Measurements from ENCODE around the gene LMNTD2. TPM values are rescaled to one million over a fixed set of nuclear protein-coding genes. Genes with fewer than 3 reads are reported as not detected.

The LMNTD2 gene
- total RNA-seq, 1 donor from 2014 or later = 16.6 TPM

DNA sequence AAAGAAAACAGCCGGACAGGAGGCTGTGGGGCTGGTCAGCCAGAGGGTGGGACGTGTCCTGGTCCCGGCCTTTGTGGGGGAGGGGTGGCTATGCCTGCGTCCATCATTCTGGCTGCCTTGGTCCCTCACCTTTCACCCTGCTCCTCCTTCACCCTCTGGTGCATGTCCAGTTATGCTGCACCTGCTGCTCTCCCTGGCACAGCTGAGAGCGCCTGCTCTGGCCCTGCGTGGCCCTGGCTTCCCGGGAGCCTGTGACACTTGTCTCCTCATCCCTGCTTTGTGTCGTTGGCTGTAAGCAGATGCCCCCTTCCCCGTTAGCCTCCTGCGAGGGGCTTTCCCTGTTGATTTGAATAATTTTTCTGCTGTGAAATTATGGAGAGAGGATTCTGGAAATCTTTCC lies 32.4 kb upstream of the LMNTD2 start:
- no peaks in the 10 kb centered on the region for H3K4me1 Mint-ChIP-seq
- DNase-seq (ENCODE audit: low spot score in 2 of 2, unreplicated experiment in 2 of 2) = no peak
- no peak overlapping the region for H3K27ac Mint-ChIP-seq
- TF ChIP-seq, protein P1, sequence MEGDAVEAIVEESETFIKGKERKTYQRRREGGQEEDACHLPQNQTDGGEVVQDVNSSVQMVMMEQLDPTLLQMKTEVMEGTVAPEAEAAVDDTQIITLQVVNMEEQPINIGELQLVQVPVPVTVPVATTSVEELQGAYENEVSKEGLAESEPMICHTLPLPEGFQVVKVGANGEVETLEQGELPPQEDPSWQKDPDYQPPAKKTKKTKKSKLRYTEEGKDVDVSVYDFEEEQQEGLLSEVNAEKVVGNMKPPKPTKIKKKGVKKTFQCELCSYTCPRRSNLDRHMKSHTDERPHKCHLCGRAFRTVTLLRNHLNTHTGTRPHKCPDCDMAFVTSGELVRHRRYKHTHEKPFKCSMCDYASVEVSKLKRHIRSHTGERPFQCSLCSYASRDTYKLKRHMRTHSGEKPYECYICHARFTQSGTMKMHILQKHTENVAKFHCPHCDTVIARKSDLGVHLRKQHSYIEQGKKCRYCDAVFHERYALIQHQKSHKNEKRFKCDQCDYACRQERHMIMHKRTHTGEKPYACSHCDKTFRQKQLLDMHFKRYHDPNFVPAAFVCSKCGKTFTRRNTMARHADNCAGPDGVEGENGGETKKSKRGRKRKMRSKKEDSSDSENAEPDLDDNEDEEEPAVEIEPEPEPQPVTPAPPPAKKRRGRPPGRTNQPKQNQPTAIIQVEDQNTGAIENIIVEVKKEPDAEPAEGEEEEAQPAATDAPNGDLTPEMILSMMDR (IDR thresholded peaks at IDR 0.05; ENCODE audit: unreplicated experiment) = no peak
- no peak overlapping the region for H3K4me3 Mint-ChIP-seq
- H3K9me3 Mint-ChIP-seq = no peaks in the 10 kb centered on the region
- H3K36me3 Mint-ChIP-seq = peaks cover 41% of the 10 kb centered on the region
- H3K27me3 Mint-ChIP-seq (ENCODE audit: low read depth) = no peaks in the 10 kb centered on the region

DNA sequence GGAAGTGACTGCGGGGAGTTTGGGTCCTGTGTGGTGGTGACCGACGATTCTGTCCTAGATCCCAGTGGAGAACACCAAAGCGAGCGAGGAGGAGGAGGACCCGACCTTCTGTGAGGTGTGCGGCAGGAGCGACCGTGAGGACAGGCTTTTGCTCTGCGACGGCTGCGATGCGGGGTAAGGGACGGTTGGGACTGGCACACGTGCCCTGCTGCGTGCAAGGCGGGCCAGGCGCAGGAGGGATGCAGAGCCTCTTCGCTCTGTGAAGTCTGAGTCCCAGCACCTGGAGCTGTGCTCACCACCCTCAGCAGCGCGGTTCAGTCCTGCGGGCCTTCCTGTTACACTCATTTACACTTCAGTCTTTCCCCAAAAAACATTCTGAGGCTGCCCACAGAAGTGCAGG lies 32.0 kb upstream of the LMNTD2 start:
- Mint-ChIP-seq H3K36me3 (peaks cover 43% of the 10 kb centered on the region), H3K4me1 (no peaks in the 10 kb centered on the region), H3K4me3 (no peak overlapping the region), H3K27ac (no peak overlapping the region), H3K9me3 (no peaks in the 10 kb centered on the region), H3K27me3 (ENCODE audit: low read depth) (no peaks in the 10 kb centered on the region)
- no peak for DNase-seq (ENCODE audit: low spot score in 2 of 2, unreplicated experiment in 2 of 2)
- TF ChIP-seq, protein P1 (IDR thresholded peaks at IDR 0.05; ENCODE audit: unreplicated experiment) = no peak

DNA sequence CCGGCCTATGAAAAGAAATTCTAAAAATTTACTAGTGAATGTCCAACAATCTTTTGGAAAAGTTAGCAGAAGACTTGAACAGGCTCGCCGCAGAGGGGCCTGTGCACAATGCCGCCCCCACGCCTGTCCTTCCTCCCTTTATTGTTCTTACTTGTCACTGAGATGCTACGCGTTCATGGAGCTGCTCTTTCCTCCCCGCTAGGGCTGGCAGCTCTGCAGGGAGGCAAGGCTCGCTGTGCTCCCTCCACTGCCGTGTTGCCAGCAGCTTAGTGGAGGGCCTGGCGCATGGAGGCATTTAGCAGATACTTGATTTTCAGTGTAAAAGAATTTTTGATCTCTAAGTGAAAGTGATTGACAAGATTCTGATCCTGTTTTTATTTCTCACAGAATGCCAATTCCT lies 30.5 kb upstream of the LMNTD2 start:
- DNase-seq (ENCODE audit: low spot score in 2 of 2, unreplicated experiment in 2 of 2) = no peak
- H3K4me1 Mint-ChIP-seq = no peaks in the 10 kb centered on the region
- peaks cover 47% of the 10 kb centered on the region for H3K36me3 Mint-ChIP-seq
- no peak overlapping the region for H3K4me3 Mint-ChIP-seq
- TF ChIP-seq, protein P1 (IDR thresholded peaks at IDR 0.05; ENCODE audit: unreplicated experiment) = no peak
- H3K9me3 Mint-ChIP-seq = no peaks in the 10 kb centered on the region
- no peak overlapping the region for H3K27ac Mint-ChIP-seq
- H3K27me3 Mint-ChIP-seq (ENCODE audit: low read depth) = no peaks in the 10 kb centered on the region

DNA sequence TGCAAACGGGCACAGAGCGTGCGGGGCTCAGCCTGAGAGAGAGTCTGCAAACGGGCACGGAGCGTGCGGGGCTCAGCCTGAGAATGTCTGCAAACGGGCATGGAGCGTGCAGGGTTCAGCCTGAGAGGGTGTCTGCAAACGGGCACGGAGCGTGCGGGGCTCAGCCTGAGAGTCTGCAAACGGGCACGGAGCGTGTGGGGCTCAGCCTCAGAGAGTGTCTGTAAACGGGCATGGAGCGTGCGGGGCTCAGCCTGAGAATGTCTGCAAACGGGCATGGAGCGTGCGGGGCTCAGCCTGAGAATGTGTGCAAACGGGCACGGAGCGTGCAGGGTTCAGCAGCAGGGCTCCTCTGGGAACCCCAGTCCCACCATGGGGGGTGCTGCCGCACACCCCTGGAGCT lies 29.3 kb upstream of the LMNTD2 start:
- no peak overlapping the region for H3K27ac Mint-ChIP-seq
- TF ChIP-seq, protein P1 (IDR thresholded peaks at IDR 0.05; ENCODE audit: unreplicated experiment) = no peak
- H3K4me1 Mint-ChIP-seq = no peaks in the 10 kb centered on the region
- DNase-seq (ENCODE audit: low spot score in 2 of 2, unreplicated experiment in 2 of 2) = no peak
- no peaks in the 10 kb centered on the region for H3K9me3 Mint-ChIP-seq
- no peaks in the 10 kb centered on the region for H3K27me3 Mint-ChIP-seq (ENCODE audit: low read depth)
- H3K36me3 Mint-ChIP-seq = peaks cover 46% of the 10 kb centered on the region
- no peak overlapping the region for H3K4me3 Mint-ChIP-seq

DNA sequence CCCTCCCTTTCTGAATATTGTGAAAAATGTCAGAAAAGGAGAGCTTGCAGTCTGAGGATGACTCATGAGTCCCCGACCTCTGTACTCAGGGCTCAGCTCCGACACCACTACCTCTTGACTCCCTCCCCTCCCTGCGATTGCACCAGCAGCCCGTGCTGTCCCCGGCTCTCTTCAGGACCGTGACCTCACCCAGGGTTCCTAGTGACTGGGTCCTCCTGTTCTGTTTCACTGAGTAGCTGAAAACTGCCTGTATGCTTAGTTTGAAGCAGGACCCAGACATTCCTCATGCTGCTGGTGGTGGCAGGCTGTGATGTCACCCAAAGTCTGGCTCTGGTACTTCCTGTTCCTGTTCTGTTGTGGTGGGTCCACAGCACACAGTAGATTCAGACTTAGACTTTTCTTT lies 27.4 kb upstream of the LMNTD2 start:
- H3K36me3 Mint-ChIP-seq = peaks cover 36% of the 10 kb centered on the region
- no peaks in the 10 kb centered on the region for H3K9me3 Mint-ChIP-seq
- TF ChIP-seq, protein P1 (IDR thresholded peaks at IDR 0.05; ENCODE audit: unreplicated experiment) = no peak
- H3K27ac Mint-ChIP-seq = no peak overlapping the region
- no peaks in the 10 kb centered on the region for H3K27me3 Mint-ChIP-seq (ENCODE audit: low read depth)
- no peaks in the 10 kb centered on the region for H3K4me1 Mint-ChIP-seq
- H3K4me3 Mint-ChIP-seq = no peak overlapping the region
- no peak for DNase-seq (ENCODE audit: low spot score in 2 of 2, unreplicated experiment in 2 of 2)

DNA sequence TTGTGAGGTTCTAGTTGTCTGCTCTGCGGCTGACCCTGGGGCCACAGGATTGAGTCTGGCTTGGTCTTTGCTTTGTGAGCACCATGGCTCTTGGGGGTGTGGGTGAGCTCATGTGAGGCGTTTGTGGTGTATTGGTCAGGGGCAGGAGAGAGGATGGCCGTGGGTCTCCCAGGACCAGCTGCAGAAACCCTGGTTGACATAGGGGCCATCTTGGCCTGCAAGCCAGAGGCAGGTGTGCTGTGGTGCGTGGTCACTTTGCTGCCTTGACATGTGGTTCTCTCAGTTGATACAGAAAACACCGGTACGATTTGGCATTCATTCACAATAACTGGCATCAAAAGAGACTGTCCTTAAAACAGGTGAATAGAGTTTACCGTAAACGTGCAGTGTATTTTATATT lies 27.0 kb upstream of the LMNTD2 start:
- TF ChIP-seq, protein P1 (IDR thresholded peaks at IDR 0.05; ENCODE audit: unreplicated experiment) = no peak
- H3K4me1 Mint-ChIP-seq = no peaks in the 10 kb centered on the region
- no peaks in the 10 kb centered on the region for H3K27me3 Mint-ChIP-seq (ENCODE audit: low read depth)
- H3K36me3 Mint-ChIP-seq = peaks cover 34% of the 10 kb centered on the region
- H3K9me3 Mint-ChIP-seq = no peaks in the 10 kb centered on the region
- H3K4me3 Mint-ChIP-seq = no peak overlapping the region
- no peak for DNase-seq (ENCODE audit: low spot score in 2 of 2, unreplicated experiment in 2 of 2)
- no peak overlapping the region for H3K27ac Mint-ChIP-seq
